Measurements from ENCODE around the gene CLEC16A. TPM values are rescaled to one million over a fixed set of nuclear protein-coding genes. Genes with fewer than 3 reads are reported as not detected.
A peak's percentile ranks its signal among the peaks of the same experiment; 100 is the strongest.

Gene CLEC16A
- total RNA-seq, 4 donors from 2014 or later = 38.2 to 153 (median 92.7) TPM

DNA sequence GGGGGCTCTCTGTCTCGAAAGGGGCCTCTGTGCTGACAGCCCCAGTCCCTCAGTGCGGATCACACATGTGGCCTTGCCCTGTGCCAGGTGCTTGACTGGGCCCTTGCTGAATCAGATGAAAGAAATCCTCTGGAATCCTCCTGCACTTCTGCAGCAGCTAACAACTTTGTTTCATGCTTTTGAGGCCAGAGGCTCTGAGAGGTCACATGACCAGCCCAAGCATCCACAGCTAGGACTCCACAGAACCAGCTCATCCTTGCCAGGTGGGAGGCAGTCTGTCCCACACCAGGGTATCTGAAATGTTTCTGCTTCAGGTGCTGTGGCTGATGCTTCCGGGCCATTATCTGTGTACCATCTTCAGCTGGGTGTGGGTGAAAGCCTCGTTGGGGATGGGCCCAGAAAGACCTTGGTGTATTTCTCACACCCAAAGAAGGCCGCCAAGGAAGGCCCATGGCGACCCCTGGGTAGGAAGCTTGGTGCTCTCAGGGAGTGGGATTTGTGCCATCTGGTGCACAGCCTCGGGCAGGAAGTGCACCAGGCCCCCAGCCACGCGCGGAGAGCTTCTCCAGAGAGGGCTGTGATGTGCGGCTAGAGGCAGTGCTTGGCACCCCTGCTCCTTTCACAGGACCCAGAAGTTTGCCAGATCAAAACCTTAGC, 143.8 kb downstream of the CLEC16A start:
- TF ChIP-seq, protein P1, sequence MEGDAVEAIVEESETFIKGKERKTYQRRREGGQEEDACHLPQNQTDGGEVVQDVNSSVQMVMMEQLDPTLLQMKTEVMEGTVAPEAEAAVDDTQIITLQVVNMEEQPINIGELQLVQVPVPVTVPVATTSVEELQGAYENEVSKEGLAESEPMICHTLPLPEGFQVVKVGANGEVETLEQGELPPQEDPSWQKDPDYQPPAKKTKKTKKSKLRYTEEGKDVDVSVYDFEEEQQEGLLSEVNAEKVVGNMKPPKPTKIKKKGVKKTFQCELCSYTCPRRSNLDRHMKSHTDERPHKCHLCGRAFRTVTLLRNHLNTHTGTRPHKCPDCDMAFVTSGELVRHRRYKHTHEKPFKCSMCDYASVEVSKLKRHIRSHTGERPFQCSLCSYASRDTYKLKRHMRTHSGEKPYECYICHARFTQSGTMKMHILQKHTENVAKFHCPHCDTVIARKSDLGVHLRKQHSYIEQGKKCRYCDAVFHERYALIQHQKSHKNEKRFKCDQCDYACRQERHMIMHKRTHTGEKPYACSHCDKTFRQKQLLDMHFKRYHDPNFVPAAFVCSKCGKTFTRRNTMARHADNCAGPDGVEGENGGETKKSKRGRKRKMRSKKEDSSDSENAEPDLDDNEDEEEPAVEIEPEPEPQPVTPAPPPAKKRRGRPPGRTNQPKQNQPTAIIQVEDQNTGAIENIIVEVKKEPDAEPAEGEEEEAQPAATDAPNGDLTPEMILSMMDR (IDR thresholded peaks at IDR 0.05) = no peak
- TF ChIP-seq POLR2A (IDR thresholded peaks at IDR 0.05) (no peak), EP300 (IDR thresholded peaks at IDR 0.05; ENCODE audit: low read depth) (no peak), POLR2AphosphoS5 (IDR thresholded peaks at IDR 0.05) (no peak)
- Histone ChIP-seq H3K36me3 (no peaks in the 10 kb centered on the region), H3K4me3 (no peak overlapping the region), H3K27ac (peak overlapping the region in 3 of 4 donors; percentile 31 to 76 (median 63)), H3K27me3 (no peaks in the 10 kb centered on the region), H3K4me1 (peaks cover 18 to 42% (median 27%) of the 10 kb centered on the region in 4 donors), H3K9me3 (no peaks in the 10 kb centered on the region)
- WGBS, 2 donors (ENCODE audit: low coverage in 1 of 2) = 82% methylated on average over 6 of the region's 11 CpGs; no CpG with 5 or more reads in 1 of the 2 donors
- in situ Hi-C loops (cut with MboI; ENCODE audit: low pct_ligation_motif_present in 1 of 4, low pct_unique_long_range_greater_than_20kb in 1 of 4, low sequenced_read_pairs in 3 of 4) (no loop called here), intact Hi-C loops (cut with DNase I; ENCODE audit: low total_unique reads) (no loop called here)
- DNase-seq = no peak

- no peak for DNase-seq
- H3K27me3 ChIP-seq = no peaks in the 10 kb centered on the region
- no peak overlapping the region for H3K4me3 ChIP-seq
- intact Hi-C loops (cut with DNase I; ENCODE audit: low total_unique reads) (no loop called here), in situ Hi-C loops (cut with MboI; ENCODE audit: low pct_ligation_motif_present in 1 of 4, low pct_unique_long_range_greater_than_20kb in 1 of 4, low sequenced_read_pairs in 3 of 4) (no loop called here)
- no peaks in the 10 kb centered on the region for H3K9me3 ChIP-seq
- TF ChIP-seq, protein P1 (IDR thresholded peaks at IDR 0.05) = no peak
- no peak for TF ChIP-seq POLR2AphosphoS5 (IDR thresholded peaks at IDR 0.05)
- no peak for TF ChIP-seq POLR2A (IDR thresholded peaks at IDR 0.05)
- no peak for TF ChIP-seq EP300 (IDR thresholded peaks at IDR 0.05; ENCODE audit: low read depth)
- H3K36me3 ChIP-seq = no peaks in the 10 kb centered on the region
- 58 to 60% methylated on average over 3 to 6 of the region's 6 CpGs for whole genome bisulfite sequencing, 2 donors (ENCODE audit: low coverage in 1 of 2)
- H3K4me1 ChIP-seq = peaks cover 24 to 48% (median 34%) of the 10 kb centered on the region in 4 donors
- H3K27ac ChIP-seq = peak overlapping the region in 3 of 4 donors; percentile 61 to 76 (median 63)
These were observed 144.5 kb downstream of the CLEC16A start for GRCh38 chr16:11088831-11089230.

- intact Hi-C loops (cut with DNase I; ENCODE audit: low total_unique reads) = no loop called here
- no peaks in the 10 kb centered on the region for H3K36me3 ChIP-seq
- peak; percentile 55 for DNase-seq
- 42 to 48% methylated on average over 3 to 11 of the region's 12 CpGs for WGBS, 2 donors (ENCODE audit: low coverage in 1 of 2)
- in situ Hi-C loops (cut with MboI; ENCODE audit: low pct_ligation_motif_present in 1 of 4, low pct_unique_long_range_greater_than_20kb in 1 of 4, low sequenced_read_pairs in 3 of 4) = no loop called here
- no peak overlapping the region for H3K4me3 ChIP-seq
- peak overlapping the region; percentile 59 to 76 (median 62) for H3K27ac ChIP-seq
- peaks cover 29 to 49% (median 40%) of the 10 kb centered on the region in 4 donors for H3K4me1 ChIP-seq
- H3K9me3 ChIP-seq = no peaks in the 10 kb centered on the region
- H3K27me3 ChIP-seq = no peaks in the 10 kb centered on the region
- TF ChIP-seq, protein P1 (IDR thresholded peaks at IDR 0.05) = peak in 2 of 5 experiments; percentile 7 to 10
- no peak for TF ChIP-seq POLR2A (IDR thresholded peaks at IDR 0.05)
- TF ChIP-seq POLR2AphosphoS5 (IDR thresholded peaks at IDR 0.05) = peak; percentile 80 to 81 (median 81)
- no peak for TF ChIP-seq EP300 (IDR thresholded peaks at IDR 0.05; ENCODE audit: low read depth)
These were observed 145.2 kb downstream of the CLEC16A start for GRCh38 chr16:11089504-11090124.

DNA sequence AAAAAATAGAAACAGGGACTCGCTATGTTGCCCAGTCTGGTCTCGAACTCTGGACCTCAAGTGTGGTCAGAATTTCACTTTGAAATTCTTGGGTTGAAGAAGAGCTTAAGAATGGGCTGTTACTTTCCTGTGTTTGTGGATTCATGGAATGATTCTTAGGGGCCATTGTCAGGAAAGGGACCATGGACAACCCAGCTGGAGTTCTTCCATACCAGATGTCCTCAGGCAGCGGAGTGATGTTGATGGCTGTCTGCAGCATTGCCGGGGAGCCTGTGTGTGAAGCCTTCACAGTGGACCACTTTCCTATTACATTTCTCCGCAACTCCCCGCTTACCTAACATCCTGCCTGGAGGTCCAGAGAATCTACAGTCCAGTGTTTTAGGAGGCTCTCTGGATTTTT, 145.9 kb downstream of the CLEC16A start:
- H3K36me3 ChIP-seq = no peaks in the 10 kb centered on the region
- H3K27ac ChIP-seq = peak overlapping the region; percentile 59 to 76 (median 62)
- 79% methylated on average over 2 to 6 of the region's 6 CpGs for WGBS, 2 donors (ENCODE audit: low coverage in 1 of 2)
- no peak for DNase-seq
- H3K4me1 ChIP-seq = peaks cover 29 to 49% (median 35%) of the 10 kb centered on the region in 4 donors
- intact Hi-C loops (cut with DNase I; ENCODE audit: low total_unique reads) (no loop called here), in situ Hi-C loops (cut with MboI; ENCODE audit: low pct_ligation_motif_present in 1 of 4, low pct_unique_long_range_greater_than_20kb in 1 of 4, low sequenced_read_pairs in 3 of 4) (no loop called here)
- H3K4me3 ChIP-seq = no peak overlapping the region
- no peaks in the 10 kb centered on the region for H3K9me3 ChIP-seq
- TF ChIP-seq EP300 (IDR thresholded peaks at IDR 0.05; ENCODE audit: low read depth) (no peak), POLR2AphosphoS5 (IDR thresholded peaks at IDR 0.05) (no peak)
- H3K27me3 ChIP-seq = no peaks in the 10 kb centered on the region

All from transverse colon (tissue), 4 donors.